ENCODE measurements around the gene SIGLEC5. TPM values are rescaled to one million over a fixed set of nuclear protein-coding genes. Genes with fewer than 3 reads are reported as not detected.
"Not testable (repeated sequence)": the region's sequence is repeated elsewhere in the genome, so short reads cannot be mapped to it uniquely, and the experiment has no call there.

Gene SIGLEC5, protein sequence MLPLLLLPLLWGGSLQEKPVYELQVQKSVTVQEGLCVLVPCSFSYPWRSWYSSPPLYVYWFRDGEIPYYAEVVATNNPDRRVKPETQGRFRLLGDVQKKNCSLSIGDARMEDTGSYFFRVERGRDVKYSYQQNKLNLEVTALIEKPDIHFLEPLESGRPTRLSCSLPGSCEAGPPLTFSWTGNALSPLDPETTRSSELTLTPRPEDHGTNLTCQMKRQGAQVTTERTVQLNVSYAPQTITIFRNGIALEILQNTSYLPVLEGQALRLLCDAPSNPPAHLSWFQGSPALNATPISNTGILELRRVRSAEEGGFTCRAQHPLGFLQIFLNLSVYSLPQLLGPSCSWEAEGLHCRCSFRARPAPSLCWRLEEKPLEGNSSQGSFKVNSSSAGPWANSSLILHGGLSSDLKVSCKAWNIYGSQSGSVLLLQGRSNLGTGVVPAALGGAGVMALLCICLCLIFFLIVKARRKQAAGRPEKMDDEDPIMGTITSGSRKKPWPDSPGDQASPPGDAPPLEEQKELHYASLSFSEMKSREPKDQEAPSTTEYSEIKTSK
- not detected in 2 replicates for total RNA-seq (2014; rRNA removed; shearing (Covaris generic))
- polyA plus RNA-seq (2015; cell fraction: cytosol; rRNA removed) = 0.04 TPM in 1 of 2 replicates, not detected in the other
- not detected in 2 replicates for polyA plus RNA-seq (2015; cell fraction: nucleus; rRNA removed)

DNA sequence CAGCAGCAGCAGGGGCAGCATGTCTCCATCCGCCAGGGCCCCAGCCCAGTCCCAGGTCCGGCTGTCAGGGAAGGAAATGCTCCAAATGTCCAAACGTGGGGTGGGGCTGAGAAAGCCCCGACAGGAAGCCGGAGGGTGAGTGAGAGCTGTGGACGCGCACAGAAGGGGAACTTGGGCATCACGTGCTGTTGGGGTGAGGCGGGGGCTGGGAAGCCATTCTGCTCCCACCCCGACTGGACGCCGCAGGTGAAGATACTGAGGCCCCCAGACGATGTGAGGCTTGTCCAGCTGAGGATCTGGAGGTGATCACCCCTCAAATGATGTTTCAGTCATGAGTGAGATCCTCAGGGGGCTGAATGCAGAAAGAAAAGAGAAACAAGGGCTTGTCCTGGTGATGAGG lies at the start of gene SIGLEC5:
SIGLEC5 (minus strand) TSS at position 87 of the 400 bp plus-strand sequence; CDS start at position 21, 66 bp downstream.
- DNase-seq (ENCODE audit: low read depth, low spot score); in situ Hi-C loops (cut with HindIII; ENCODE audit: low pct_unique_long_range_greater_than_20kb, low sequenced_read_pairs): not testable (repeated sequence)

- DNase-seq (ENCODE audit: low read depth, low spot score) = no peak
- in situ Hi-C loops (cut with HindIII; ENCODE audit: low pct_unique_long_range_greater_than_20kb, low sequenced_read_pairs) = no loop called here
Measured at GRCh38 chr19:51676566-51677083, 46.4 kb upstream of the SIGLEC5 start.

DNA sequence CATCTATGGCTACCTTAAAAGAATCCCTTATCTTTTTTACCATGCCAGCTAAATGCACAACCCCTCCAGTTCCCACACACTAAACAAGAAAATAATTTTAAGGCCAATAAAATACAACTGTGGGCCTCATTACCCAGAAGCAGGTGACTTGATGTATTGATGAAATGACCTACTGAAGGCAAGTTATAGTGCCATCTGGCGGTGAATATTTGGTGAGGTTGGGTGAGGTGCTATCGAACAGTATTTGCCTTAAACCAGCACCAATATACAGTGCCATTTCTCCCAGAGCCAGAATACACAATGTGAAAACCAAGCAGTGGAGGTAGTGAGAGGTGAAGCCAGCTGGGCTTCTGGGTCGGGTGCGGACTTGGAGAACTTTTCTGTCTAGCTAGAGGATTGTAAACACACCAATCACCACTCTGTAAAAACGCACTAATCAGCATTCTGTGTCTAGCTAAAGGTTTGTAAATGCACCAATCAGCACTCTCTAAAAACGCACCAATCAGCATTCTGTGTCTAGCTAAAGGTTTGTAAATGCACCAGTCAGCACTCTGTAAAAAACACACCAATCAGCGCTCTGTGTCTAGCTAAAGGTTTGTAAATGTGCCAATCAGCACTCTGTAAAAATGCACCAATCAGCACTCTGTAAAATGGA lies 45.8 kb upstream of the SIGLEC5 start:
- DNase-seq (ENCODE audit: low read depth, low spot score) = peak; percentile 43
- in situ Hi-C loops (cut with HindIII; ENCODE audit: low pct_unique_long_range_greater_than_20kb, low sequenced_read_pairs) = not testable (repeated sequence)

GRCh38 chr19:51668216-51668615 lies 38.0 kb upstream of the SIGLEC5 start:
- DNase-seq (ENCODE audit: low read depth, low spot score) = no peak
- in situ Hi-C loops (cut with HindIII; ENCODE audit: low pct_unique_long_range_greater_than_20kb, low sequenced_read_pairs) = no loop called here

DNA sequence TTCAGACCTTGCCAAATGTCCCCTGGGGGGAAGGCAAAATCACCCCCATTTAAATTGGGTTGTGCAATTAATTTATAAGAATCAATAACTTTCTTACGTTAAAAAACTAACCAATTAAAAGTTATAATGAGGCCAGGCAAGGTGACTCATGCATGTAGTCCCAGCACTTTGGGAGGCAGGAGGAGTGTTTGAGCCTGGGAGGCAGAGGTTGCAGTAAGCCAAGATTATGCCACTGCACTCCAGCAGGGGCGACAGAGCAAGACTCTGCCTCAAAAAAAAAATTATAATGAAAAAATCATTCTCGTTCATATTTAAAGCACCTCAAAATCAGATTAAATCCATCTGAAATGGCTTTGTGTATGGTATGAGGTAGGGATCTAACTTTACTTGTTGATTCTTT lies 34.8 kb upstream of the SIGLEC5 start:
- DNase-seq (ENCODE audit: low read depth, low spot score) = no peak
- in situ Hi-C loops (cut with HindIII; ENCODE audit: low pct_unique_long_range_greater_than_20kb, low sequenced_read_pairs) = no loop called here

DNA sequence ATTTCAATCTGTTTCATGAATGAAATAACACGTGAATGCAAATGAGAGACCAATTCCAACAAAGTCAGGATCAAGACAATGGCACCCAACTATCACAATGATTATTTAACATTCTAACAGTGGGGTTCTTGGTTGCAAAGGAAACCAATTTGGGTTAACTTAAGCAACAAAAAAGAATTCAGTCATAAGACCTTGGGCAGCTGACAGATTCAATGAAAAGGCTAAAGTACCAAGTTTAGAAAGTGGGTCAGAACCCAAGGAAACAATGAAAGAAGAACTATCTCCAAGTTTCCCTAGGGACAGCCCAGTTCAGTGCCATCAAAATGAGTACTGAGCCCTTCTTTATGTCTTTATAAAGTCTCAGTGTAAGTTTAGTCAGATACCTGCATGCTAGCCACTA lies 33.9 kb upstream of the SIGLEC5 start:
- in situ Hi-C loops (cut with HindIII; ENCODE audit: low pct_unique_long_range_greater_than_20kb, low sequenced_read_pairs) = no loop called here
- DNase-seq (ENCODE audit: low read depth, low spot score) = no peak

- in situ Hi-C loops (cut with HindIII; ENCODE audit: low pct_unique_long_range_greater_than_20kb, low sequenced_read_pairs) = no loop called here
- DNase-seq (ENCODE audit: low read depth, low spot score) = no peak
Measured at GRCh38 chr19:51663650-51664049, 33.4 kb upstream of the SIGLEC5 start.

GRCh38 chr19:51660975-51661600 lies 30.9 kb upstream of the SIGLEC5 start:
- peak; percentile 79 for DNase-seq (ENCODE audit: low read depth, low spot score)
- in situ Hi-C loops (cut with HindIII; ENCODE audit: low pct_unique_long_range_greater_than_20kb, low sequenced_read_pairs) = no loop called here

DNA sequence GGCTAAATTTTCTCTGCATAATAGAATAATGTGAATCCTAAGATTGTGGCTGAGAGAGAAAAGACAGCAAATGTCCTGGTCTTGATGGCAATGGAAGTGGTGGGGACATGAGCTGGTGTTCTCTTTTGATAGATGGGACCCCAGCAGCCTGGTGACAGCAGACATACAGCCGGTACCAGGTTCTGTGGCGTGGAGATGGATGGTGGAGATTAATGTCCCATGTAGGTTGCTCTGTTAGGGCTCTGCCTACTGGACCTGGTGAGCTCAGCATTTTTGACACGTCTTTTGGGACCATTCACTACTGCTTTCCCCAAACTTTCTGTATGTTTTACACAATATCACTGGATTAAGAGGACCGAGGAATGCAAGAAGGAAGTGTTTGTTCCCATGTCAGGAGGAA lies 24.6 kb upstream of the SIGLEC5 start:
- in situ Hi-C loops (cut with HindIII; ENCODE audit: low pct_unique_long_range_greater_than_20kb, low sequenced_read_pairs) = no loop called here
- peak; percentile 6 for DNase-seq (ENCODE audit: low read depth, low spot score)

- no peak for DNase-seq (ENCODE audit: low read depth, low spot score)
- in situ Hi-C loops (cut with HindIII; ENCODE audit: low pct_unique_long_range_greater_than_20kb, low sequenced_read_pairs) = no loop called here
Measured at GRCh38 chr19:51653162-51653561, 23.0 kb upstream of the SIGLEC5 start.

- DNase-seq (ENCODE audit: low read depth, low spot score) = no peak
- in situ Hi-C loops (cut with HindIII; ENCODE audit: low pct_unique_long_range_greater_than_20kb, low sequenced_read_pairs) = no loop called here
Measured at GRCh38 chr19:51652266-51652665, 22.1 kb upstream of the SIGLEC5 start.

- in situ Hi-C loops (cut with HindIII; ENCODE audit: low pct_unique_long_range_greater_than_20kb, low sequenced_read_pairs) = no loop called here
- DNase-seq (ENCODE audit: low read depth, low spot score) = no peak
Measured at GRCh38 chr19:51651216-51651846, 21.1 kb upstream of the SIGLEC5 start.

- in situ Hi-C loops (cut with HindIII; ENCODE audit: low pct_unique_long_range_greater_than_20kb, low sequenced_read_pairs) = no loop called here
- DNase-seq (ENCODE audit: low read depth, low spot score) = no peak
Measured at GRCh38 chr19:51647318-51647717, 17.1 kb upstream of the SIGLEC5 start.

- DNase-seq (ENCODE audit: low read depth, low spot score); in situ Hi-C loops (cut with HindIII; ENCODE audit: low pct_unique_long_range_greater_than_20kb, low sequenced_read_pairs): not testable (repeated sequence)
Measured at GRCh38 chr19:51646730-51647129, 16.5 kb upstream of the SIGLEC5 start, which contains the start of gene SIGLEC14. TSS of gene SIGLEC14 (minus strand) at chr19:51646825. CDS start at chr19:51646759, 66 bp downstream.

- in situ Hi-C loops (cut with HindIII; ENCODE audit: low pct_unique_long_range_greater_than_20kb, low sequenced_read_pairs) = no loop called here
- no peak for DNase-seq (ENCODE audit: low read depth, low spot score)
Measured at GRCh38 chr19:51644636-51645271, 14.6 kb upstream of the SIGLEC5 start.

- in situ Hi-C loops (cut with HindIII; ENCODE audit: low pct_unique_long_range_greater_than_20kb, low sequenced_read_pairs) = no loop called here
- DNase-seq (ENCODE audit: low read depth, low spot score) = no peak
Measured at GRCh38 chr19:51641648-51642047, 11.4 kb upstream of the SIGLEC5 start.

DNA sequence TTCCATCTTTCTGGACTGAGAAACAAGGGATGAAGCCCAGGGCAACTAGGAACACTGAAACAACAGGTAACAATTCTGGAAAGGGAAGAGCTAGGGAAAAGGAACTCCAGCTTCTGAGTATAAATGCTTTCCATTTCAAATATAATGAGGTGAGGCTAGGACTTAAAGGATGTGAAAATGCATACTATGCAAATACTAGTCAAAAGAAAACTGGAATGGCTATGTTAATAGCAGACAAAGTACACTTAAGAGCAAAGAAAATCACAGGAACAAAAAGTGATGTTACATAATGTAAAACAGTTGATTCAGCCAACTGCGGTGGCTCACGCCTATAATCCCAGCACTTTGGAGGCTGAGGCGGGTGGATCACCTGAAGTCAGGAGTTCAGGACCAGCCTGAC lies 10.2 kb upstream of the SIGLEC5 start:
- in situ Hi-C loops (cut with HindIII; ENCODE audit: low pct_unique_long_range_greater_than_20kb, low sequenced_read_pairs) = no loop called here
- no peak for DNase-seq (ENCODE audit: low read depth, low spot score)

All from SK-MEL-5 (cell line).